Neural progenitor cell (in vitro differentiated cells): ENCODE results near the gene C3orf52. TPM values are rescaled to one million over a fixed set of nuclear protein-coding genes. Genes with fewer than 3 reads are reported as not detected.

Experiments
- DNase-seq: peaks from one replicate; pipeline ENCODE4 v3.0.0-alpha.2; 2016; ENCODE audit warnings: low spot score
- H2AFZ ChIP-seq: fragments of 200-600 bp; sonication (generic); replicated peaks from 2 replicates; pipeline ENCODE4 v1.6.1; 2016; ENCODE audit warnings: antibody characterized with exemption
- H3F3A ChIP-seq: fragments of 200-600 bp; sonication (generic); 2 replicates; pipeline ENCODE4 v1.6.1; 2016; ENCODE audit warnings: antibody characterized with exemption, low read depth
- H3K27ac ChIP-seq: fragments of 200-600 bp; sonication (generic); 2 replicates; pipeline ENCODE4 v1.5.1; 2016; ENCODE audit warnings: mild to moderate bottlenecking
- H3K27me3 ChIP-seq: fragments of 200-600 bp; sonication (generic); 2 replicates; pipeline ENCODE4 v1.6.1; 2016; ENCODE audit warnings: mild to moderate bottlenecking, moderate library complexity
- H3K36me3 ChIP-seq: fragments of 200-600 bp; sonication (generic); 2 replicates; pipeline ENCODE4 v1.5.1; 2016
- H3K4me1 ChIP-seq: fragments of 200-600 bp; sonication (generic); 2 replicates; pipeline ENCODE4 v1.6.1; 2016; ENCODE audit warnings: mixed run types
- H3K4me2 ChIP-seq: fragments of 200-600 bp; sonication (generic); 2 replicates; pipeline ENCODE4 v1.6.1; 2016
- H3K4me3 ChIP-seq: fragments of 200-600 bp; sonication (generic); 2 replicates; pipeline ENCODE4 v1.5.1; 2016
- H3K79me2 ChIP-seq: fragments of 200-600 bp; sonication (generic); 2 replicates; pipeline ENCODE4 v1.6.1; 2016; ENCODE audit warnings: low read depth
- H3K9ac ChIP-seq: fragments of 200-600 bp; sonication (generic); 2 replicates; pipeline ENCODE4 v1.6.1; 2016
- H3K9me3 ChIP-seq: fragments of 200-600 bp; sonication (generic); 2 replicates; pipeline ENCODE4 v1.5.1; 2016; ENCODE audit warnings: low read depth
- H4K20me1 ChIP-seq: fragments of 200-600 bp; sonication (generic); 2 replicates; pipeline ENCODE4 v1.6.1; 2016; ENCODE audit warnings: low read depth
- H3K27ac Mint-ChIP-seq: 3 replicates; pipeline ENCODE4 v1.8.0; 2021; ENCODE audit warnings: mixed read lengths
- H3K27me3 Mint-ChIP-seq: 2 replicates; pipeline ENCODE4 v1.8.0; 2022; ENCODE audit warnings: low read depth, mild to moderate bottlenecking, inconsistent platforms, moderate library complexity, mixed read lengths; ENCODE audit not compliant: insufficient read depth
- H3K36me3 Mint-ChIP-seq: 3 replicates; pipeline ENCODE4 v1.8.0; 2021; ENCODE audit warnings: mixed read lengths
- H3K4me1 Mint-ChIP-seq: 3 replicates; pipeline ENCODE4 v1.8.0; 2021; ENCODE audit warnings: mixed read lengths
- H3K4me3 Mint-ChIP-seq: 3 replicates; pipeline ENCODE4 v1.8.0; 2021; ENCODE audit warnings: mild to moderate bottlenecking, moderate library complexity, mixed read lengths
- H3K9me3 Mint-ChIP-seq: 3 replicates; pipeline ENCODE4 v1.8.0; 2020; ENCODE audit warnings: mixed read lengths
- EZH2 ChIP-seq: fragments of 200-600 bp; sonication (generic); IDR thresholded peaks from 2 replicates; pipeline ENCODE4 v1.6.1; 2017; ENCODE audit warnings: antibody characterized with exemption, mild to moderate bottlenecking, moderate library complexity
- EZH2phosphoT487 ChIP-seq: fragments of 200-600 bp; sonication (generic); IDR thresholded peaks from 2 replicates; pipeline ENCODE4 v1.6.1; 2017; ENCODE audit warnings: antibody characterized with exemption
- total RNA-seq: library from RNA; depleted of rRNA; stranded (reverse); fragments of >200 nt; gene quantifications from 2 replicates; pipeline ENCODE4 v1.2.3, GENCODE V29; 2015; ENCODE audit warnings: low replicate concordance
- TF ChIP-seq, protein P1 (sequence below): fragments of 200-600 bp; sonication (generic); IDR thresholded peaks from 2 replicates; pipeline ENCODE4 v1.5.1; 2017; ENCODE audit warnings: antibody characterized with exemption, mild to moderate bottlenecking

The C3orf52 gene
- total RNA-seq, 1 donor from 2014 or later, result 4.9 TPM

DNA sequence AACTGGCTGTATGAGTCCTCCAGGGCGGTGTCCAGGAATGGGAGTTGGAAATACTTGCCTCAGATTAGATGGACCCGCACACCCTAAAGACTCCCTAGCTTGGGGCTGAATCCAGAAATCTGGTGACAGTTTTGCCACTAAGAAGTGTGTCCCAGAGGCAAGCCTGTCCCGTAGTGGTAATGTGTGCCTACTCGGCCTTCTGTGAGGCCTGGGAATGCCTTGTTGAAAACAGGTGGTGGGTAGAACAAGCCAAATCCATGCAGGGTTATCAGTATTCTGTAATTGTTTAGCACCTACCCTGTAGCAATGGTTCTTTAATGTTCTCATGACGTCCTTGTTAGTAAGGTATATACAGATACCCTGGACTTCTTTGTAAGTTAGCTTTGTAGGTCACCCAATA, 1.6 kb downstream of the C3orf52 start:
- Histone ChIP-seq H3K4me3 (no peak overlapping the region), H2AFZ (no peak overlapping the region), H3K9ac (no peak overlapping the region), H3K4me1 (peaks cover 19% of the 10 kb centered on the region), H3K79me2 (no peaks in the 10 kb centered on the region), H3K36me3 (no peaks in the 10 kb centered on the region), H3F3A (peaks cover 13% of the 10 kb centered on the region), H4K20me1 (no peaks in the 10 kb centered on the region), H3K27me3 (peaks cover 46% of the 10 kb centered on the region), H3K4me2 (no peak overlapping the region), H3K9me3 (no peaks in the 10 kb centered on the region), H3K27ac (no peak overlapping the region)
- no peak for TF ChIP-seq EZH2phosphoT487
- TF ChIP-seq, protein P1, sequence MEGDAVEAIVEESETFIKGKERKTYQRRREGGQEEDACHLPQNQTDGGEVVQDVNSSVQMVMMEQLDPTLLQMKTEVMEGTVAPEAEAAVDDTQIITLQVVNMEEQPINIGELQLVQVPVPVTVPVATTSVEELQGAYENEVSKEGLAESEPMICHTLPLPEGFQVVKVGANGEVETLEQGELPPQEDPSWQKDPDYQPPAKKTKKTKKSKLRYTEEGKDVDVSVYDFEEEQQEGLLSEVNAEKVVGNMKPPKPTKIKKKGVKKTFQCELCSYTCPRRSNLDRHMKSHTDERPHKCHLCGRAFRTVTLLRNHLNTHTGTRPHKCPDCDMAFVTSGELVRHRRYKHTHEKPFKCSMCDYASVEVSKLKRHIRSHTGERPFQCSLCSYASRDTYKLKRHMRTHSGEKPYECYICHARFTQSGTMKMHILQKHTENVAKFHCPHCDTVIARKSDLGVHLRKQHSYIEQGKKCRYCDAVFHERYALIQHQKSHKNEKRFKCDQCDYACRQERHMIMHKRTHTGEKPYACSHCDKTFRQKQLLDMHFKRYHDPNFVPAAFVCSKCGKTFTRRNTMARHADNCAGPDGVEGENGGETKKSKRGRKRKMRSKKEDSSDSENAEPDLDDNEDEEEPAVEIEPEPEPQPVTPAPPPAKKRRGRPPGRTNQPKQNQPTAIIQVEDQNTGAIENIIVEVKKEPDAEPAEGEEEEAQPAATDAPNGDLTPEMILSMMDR, result no peak
- no peak for TF ChIP-seq EZH2
- Mint-ChIP-seq H3K4me3 (no peak overlapping the region), H3K27ac (no peak overlapping the region), H3K4me1 (peaks cover 34% of the 10 kb centered on the region), H3K36me3 (no peaks in the 10 kb centered on the region), H3K9me3 (peaks cover 2% of the 10 kb centered on the region), H3K27me3 (peaks cover 15% of the 10 kb centered on the region)
- DNase-seq, result no peak

DNA sequence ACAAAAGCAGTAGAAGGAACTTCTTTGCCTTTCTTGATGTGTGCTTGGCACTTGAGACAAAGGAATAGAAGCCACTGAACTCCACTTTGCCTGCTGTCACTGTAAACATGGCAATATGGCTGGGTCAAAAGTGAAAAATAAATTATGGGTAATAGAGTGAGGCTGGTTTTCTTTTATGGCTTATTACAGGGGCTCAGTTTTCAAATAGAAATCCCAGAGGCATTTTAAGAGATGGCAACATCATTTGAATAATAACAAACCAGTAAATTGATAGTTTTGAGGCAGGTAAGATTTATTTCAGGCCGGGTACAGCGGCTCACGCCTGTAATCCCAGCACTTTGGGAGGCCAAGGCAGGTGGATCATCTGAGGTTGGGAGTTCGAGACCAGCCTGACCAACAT, 2.8 kb downstream of the C3orf52 start:
- Histone ChIP-seq H3K79me2 (no peaks in the 10 kb centered on the region), H3K9ac (no peak overlapping the region), H3K9me3 (no peaks in the 10 kb centered on the region), H3K4me3 (no peak overlapping the region), H3K36me3 (no peaks in the 10 kb centered on the region), H2AFZ (no peak overlapping the region), H3K27me3 (peaks cover 39% of the 10 kb centered on the region), H4K20me1 (no peaks in the 10 kb centered on the region), H3K4me1 (peaks cover 28% of the 10 kb centered on the region), H3K27ac (no peak overlapping the region), H3F3A (peaks cover 21% of the 10 kb centered on the region), H3K4me2 (no peak overlapping the region)
- Mint-ChIP-seq H3K9me3 (peaks cover 2% of the 10 kb centered on the region), H3K36me3 (no peaks in the 10 kb centered on the region), H3K27ac (no peak overlapping the region), H3K27me3 (peaks cover 15% of the 10 kb centered on the region), H3K4me1 (peaks cover 43% of the 10 kb centered on the region), H3K4me3 (no peak overlapping the region)
- DNase-seq, result no peak
- TF ChIP-seq EZH2, result no peak
- TF ChIP-seq, protein P1, result no peak

DNA sequence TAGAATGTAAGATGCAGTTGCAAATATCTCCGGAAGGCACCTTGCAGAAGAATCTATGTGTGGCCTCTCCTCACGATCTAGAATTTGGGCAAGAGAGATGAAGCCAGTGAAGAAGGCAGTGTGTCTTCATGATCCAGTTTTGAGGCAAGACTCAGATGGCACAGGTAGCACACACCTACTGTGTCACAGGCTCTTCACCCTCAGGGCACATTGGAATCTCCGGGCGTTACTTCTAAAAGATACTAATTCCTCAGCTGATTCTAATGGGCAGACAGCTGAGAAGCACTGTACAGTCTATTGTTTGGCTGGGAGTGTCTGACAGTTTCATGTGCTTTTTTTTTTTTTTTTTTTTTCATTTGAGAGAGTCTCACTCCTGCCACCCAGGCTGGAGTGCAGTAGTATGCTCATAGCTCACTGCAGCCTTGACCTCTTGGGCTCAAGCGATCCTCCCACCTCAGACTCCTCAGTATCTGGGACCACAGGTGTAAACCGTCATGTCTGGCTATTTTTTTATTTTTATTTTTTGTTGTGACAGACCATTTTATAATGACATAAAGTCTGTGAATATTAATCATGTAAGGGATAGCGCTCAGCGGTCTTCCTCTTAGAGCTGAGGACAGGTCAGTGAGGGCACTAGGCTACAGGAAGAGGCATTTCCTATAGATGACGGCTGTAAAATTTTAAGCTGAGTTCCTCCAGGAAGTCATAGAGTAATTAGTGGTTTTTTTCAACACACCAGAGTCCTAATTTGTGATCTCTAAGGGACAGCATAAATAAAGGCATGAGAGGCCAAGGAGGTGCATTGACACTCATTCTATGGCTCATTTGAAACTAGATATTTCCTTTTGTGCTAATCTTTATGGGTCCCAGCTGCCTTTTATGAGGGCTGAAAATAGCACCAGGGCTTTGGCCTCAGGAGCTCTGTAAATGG, 4.0 kb downstream of the C3orf52 start:
- Histone ChIP-seq H3K4me3 (no peak overlapping the region), H3K27ac (no peak overlapping the region), H3K4me1 (peaks cover 28% of the 10 kb centered on the region), H3K9me3 (no peaks in the 10 kb centered on the region), H3F3A (peaks cover 21% of the 10 kb centered on the region), H4K20me1 (no peaks in the 10 kb centered on the region), H3K36me3 (no peaks in the 10 kb centered on the region), H3K27me3 (peaks cover 26% of the 10 kb centered on the region), H3K4me2 (peak overlapping the region; percentile 19), H3K9ac (no peak overlapping the region), H2AFZ (no peak overlapping the region), H3K79me2 (no peaks in the 10 kb centered on the region)
- Mint-ChIP-seq H3K4me1 (peaks cover 39% of the 10 kb centered on the region), H3K36me3 (peaks cover under 1% of the 10 kb centered on the region), H3K9me3 (peaks cover 2% of the 10 kb centered on the region), H3K27me3 (peaks cover 10% of the 10 kb centered on the region), H3K27ac (no peak overlapping the region), H3K4me3 (no peak overlapping the region)
- TF ChIP-seq EZH2 (no peak), EZH2phosphoT487 (no peak)
- TF ChIP-seq, protein P1, result no peak
- DNase-seq, result no peak
